Right hindlimb (tissue), 1 donor: Measurements from ENCODE around the gene GP9.
"Not testable (repeated sequence)": the region's sequence is repeated elsewhere in the genome, so short reads cannot be mapped to it uniquely, and the experiment has no call there.

Experiments used
- DNase-seq: peaks from one replicate; pipeline ENCODE4 v3.0.0-alpha.2; 2018

GP9 gene

DNA sequence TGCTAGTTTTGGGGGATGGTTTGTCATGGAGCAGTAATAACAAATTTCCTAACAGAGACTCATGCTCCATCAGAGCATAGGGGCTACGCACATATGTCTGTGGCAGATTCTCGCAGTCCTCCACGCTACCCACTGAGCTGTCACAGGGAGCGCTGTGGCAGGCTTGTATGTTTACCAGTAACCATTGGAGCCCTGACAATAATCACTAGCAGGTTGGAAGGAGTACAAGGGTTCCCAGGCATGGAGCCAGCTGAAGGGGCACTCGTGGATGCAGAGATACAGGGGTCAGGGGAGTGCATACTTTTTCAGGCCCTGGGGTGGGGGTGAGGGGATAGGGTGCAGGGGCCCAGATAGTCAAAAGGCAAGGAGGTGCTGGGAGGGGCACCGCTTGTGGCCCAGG lies 7.9 kb upstream of the GP9 start:
- no peak for DNase-seq

DNA sequence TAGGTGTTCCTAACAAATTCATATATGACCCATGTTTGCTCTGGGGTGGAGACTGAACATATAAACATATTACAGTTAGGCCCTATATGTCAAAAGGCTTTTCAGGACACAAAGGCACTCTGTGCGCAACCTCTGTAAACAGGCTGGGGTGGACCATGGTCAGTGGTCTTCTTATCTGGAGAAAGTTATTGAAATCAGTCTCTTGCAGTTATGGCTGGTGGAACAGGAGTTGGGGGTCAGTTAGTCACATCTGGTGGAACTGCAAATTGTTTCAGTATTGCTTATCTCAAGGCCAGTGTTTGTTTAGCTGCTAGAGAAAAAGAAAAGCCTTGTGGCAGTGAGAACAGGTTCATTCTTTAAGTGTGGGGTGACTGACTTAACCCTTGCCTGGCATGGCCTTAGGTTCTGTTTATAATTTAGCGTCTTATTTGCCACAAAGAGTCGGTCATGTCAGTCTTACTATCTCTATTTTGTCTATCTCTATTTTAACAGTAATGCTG lies 5.9 kb upstream of the GP9 start:
- DNase-seq: no peak

DNA sequence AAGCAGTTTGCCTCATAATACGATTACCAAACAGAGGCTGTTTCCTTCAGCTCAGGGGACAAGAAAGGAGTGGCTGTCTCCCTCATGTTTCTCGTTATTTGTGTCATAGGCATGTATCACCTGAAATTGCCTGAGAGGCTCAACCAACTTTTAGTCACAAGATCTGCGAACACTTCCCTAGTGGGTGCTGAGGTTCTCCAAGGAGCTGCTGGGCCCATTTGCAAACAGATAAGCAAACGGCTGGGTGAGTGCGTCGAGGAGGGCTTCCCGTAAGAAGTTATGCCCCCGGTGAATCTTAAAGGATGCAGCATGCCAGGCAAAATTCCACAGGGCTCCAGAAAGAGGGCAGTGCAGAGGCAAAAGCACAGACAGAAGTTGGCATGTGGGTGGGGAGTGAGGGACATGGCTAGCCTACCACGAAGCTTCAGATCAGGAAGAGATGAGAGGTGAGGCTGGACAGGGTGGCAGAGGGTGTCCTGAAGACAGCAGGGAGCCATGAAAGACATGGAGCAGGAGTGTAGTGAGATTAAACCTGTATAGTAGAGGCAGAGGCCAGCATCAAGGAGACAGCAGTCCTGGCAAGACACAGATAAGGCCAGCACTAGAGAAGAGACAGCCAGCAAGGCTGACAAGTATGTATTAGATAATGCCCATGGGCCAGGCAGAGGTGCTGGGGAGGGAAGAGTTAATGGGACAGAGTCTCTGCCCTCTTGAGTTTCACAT lies 4.0 kb upstream of the GP9 start:
- no peak for DNase-seq

DNA sequence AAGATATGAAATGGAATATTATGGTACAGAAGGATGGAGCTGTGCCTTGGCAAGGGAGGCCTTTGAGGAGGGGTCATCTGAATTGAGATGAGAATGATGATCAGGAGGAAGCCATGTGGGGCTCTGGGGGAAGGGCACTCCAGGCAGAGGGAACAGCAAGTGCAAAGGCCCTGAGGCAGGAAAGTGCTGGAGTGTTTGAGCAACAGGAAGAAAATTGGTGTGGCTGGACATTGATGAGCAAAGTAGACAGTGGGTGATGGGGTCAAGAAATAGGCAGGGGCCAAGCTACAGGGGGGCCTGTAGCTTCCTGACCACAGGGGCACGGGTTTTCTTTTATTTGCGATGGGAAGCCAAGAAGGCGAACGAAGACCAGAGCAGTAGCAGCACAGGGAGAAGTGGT lies 3.3 kb upstream of the GP9 start:
- no peak for DNase-seq

DNA sequence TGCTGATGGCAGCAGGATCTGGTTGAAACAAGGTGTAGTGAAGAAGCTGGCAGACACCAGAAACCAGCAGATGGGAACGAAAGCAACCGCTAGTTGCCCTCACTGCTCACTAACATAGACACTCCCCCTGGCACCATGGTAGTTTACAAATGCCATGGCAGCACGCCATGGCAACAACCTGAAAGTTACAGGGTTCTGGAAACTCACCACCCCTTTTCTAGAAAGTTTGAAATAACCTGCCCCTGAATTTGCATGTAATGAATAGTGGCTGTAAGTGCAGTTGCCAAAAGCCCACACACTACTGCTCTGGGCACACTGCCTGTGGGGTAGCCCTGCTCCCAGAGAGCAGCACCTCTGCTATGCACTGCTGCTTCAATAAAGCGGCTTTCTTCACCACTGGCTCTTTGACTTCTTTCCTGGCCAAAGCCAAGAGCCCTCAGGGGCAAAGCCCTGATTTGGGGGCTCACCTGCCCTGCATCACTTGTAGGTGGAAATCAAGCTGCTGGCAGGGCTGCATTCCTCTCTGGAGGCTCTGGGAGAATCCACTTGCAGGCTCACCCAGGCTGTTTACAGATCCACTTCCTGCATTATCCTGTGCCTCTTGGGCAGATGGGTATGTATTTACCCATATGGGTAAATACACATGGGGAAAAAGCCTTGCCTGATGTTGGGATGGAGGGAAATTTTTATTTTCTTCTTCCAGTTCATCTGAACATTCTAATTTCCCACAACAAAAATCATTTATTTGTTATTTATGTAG lies 2.0 kb upstream of the GP9 start:
- peak; percentile 47 for DNase-seq

DNA sequence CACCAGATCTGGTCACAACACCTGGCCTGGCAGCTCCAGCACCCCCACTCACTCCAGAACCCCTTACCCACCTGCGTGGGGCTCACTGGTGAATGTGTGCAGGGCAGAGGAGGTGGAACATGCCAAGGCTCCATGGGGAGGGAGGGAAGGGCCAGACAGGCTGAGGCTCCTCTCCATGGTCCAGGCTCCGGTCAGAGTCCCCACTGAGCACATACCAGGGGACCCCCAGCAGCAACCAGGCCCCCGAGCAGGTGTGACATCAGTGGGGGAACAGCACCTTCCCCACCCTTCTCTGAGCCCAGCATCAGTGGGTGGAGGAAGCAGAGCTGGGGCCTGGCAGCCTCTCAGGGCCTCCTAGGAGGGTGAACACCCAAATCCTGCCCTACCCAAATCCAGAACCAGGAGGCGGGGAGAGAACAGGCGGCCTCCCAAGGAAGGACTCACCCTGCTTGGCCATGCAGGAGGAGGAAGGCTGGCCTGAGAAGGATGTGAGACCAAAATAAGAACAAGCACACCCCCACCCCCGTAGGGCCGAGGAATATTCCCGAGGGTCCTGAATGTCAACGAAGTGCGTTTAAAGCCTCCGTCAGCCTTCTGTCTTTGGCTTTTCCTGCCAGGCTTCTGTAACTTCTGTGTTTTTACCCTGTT lies 1.1 kb upstream of the GP9 start:
- no peak for DNase-seq

DNA sequence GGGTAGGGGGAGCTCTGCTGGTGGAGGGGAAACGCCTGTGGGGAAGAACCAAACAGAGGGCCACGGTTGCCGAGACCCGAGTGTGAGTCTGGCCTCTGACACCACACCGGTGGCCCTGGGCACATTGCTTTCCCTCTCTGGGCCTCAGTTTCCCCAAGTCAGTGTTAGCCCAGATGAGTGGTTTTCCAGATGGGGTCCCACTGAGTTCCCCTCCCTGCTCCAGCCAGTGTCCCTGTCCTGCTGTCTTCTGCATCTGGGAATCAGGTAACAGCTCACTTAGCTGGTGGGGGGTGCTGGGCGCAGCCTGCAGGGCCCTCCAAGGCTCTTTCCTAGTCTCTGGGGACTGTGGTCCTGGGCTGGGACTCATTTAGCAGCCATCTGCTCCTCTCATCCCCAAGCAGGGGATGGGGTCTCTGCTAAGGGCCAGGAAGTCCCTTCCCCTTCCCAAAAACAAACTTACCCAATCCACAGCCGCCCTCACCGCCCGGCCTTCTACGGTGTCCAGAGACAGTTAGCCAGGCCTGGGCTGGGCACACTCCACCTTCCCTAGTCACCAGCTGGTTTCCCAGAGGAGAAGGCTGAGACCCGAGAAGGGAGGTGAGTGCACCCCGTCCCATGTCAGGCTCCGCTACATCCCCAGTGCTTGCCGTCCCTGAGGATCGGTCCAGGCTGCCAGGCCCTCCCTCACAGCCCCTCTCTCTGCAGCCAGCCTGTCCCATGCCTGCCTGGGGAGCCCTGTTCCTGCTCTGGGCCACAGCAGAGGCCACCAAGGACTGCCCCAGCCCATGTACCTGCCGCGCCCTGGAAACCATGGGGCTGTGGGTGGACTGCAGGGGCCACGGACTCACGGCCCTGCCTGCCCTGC lies 676 bp downstream of the GP9 start:
- DNase-seq: no peak

DNA sequence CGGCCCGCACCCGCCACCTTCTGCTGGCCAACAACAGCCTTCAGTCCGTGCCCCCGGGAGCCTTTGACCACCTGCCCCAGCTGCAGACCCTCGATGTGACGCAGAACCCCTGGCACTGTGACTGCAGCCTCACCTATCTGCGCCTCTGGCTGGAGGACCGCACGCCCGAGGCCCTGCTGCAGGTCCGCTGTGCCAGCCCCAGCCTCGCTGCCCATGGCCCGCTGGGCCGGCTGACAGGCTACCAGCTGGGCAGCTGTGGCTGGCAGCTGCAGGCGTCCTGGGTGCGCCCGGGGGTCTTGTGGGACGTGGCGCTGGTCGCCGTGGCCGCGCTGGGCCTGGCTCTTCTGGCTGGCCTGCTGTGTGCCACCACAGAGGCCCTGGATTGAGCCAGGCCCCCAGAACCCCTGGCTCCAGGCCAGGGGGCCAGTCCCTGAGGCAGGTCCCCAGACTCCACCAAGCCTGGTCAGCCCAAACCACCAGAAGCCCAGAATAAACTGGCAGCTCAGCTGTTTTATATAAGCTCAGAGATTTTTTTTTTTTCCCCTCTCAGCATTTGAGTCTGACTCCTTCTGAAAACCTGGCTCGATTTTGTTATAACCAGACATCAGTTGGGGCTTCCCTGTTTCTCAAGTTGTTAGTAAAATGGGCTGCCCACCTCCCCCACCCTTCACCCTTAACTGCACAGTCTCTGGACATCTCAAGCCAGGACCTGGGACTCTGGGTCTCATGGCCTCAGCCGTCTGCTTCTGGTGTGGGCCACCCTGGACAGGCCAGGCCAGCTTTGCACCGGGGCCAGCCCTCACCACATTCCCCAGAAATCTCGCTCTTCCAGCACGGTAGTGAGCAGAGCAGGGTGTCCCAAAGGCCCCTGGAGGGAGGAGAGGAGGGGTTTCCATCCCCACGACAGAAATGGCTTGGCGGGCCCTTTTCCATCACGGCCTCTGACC lies 1.6 kb downstream of the GP9 start:
- no peak for DNase-seq

DNA sequence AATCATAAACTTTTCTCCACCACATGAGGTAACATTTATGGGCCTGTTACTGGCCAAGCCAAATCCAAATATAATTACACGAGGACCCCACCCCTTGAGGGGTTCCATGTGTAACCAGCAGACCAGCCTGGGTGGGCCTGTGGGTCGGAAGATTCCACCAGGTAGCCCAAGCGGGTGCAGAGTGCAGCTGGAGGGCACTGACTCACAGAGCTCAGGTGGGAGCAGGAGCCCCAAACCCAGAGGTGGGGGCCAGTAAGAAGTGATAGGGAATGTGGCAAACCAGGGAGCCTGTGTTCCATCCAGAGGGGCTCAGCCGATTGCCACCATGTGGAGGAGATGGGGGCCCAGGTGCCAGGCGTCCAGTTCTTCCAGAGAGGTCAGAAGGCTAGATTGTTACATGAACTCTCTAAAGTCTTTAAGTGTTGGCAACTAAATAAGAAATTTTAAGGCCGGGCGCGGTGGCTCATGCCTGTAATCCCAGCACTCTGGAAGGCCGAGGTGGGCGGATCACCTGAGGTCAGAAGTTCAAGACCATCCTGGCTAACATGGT lies 2.6 kb downstream of the GP9 start:
- DNase-seq: no peak

DNA sequence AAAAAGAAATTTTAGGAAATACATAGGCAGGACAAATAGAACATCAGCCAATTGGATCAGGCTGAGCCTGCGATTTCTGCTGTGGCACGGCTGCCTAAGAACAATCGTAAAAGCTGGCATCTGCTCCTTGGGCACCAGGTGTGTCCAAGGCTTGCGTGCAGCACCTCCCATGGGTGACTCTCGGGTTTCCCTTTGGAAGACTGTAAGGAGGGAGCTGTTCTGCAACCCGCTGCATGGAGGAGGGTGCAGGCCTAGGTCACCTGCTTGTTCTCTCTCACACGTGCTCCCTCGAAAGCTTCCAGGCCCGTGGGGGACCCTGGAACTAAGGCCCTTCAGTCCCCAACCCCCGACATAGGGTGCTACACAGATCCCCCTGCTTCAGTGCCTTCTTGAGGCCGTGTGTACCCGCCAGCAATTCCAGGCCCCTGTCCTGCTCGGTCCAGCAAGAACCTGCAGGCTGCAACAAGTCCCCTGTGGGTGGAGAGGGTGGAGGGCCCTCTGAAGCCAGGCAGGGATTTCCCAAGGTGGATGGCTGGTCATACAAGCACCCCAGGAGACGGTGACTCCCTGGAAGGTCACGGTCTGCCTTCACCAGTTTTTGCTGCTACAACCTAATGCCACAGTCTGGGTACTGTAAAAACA lies 3.4 kb downstream of the GP9 start:
- DNase-seq: no peak

DNA sequence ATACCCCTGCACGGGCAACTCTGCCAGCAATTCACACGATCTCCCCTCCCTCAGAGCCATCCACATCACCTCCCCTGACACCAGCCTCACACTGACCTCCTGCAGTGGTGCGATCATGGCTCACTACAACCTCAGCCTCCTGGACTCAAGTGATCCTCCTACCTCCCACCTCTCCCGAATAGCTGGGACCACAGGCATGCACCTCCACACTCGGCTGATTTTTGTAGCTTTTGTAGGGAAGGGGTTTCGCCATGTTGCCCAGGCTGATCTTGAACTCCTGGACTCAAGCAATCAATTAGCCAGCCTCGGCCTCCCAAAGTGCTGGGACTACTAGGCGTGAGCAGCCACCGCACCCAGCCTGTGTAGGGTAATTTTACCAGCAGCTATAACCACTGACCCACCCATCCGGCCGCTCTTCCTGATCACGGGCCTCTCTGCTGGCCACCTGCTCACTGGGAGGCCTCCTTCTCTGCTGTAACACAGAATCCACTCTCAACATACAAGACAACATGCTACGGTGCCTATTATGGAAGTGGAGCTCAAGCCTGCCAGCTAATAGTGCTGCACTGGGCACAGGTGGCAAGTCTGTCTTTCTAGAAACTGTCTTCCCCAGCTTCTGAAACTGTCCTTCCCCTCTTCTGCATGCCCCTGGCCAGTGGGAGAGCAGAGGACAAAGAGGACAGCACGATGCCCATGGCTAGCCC lies 4.6 kb downstream of the GP9 start:
- DNase-seq: no peak

DNA sequence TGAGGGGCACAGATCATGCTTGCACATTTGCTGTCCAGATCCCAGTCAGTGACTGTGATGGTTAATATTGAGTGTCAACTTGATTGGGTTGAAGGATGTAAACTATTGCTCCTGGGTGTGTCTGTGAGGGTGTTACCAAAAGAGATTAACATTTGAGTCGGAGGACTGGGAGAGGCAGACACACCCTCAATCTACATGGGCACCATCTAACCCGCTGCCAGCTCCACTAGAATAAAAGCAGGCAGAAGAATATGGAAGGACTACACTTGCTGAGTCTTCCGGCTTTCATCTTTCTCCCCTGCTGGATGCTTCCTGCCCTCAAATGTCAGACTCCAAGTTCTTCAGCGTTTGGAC lies 5.1 kb downstream of the GP9 start:
- no peak for DNase-seq

DNA sequence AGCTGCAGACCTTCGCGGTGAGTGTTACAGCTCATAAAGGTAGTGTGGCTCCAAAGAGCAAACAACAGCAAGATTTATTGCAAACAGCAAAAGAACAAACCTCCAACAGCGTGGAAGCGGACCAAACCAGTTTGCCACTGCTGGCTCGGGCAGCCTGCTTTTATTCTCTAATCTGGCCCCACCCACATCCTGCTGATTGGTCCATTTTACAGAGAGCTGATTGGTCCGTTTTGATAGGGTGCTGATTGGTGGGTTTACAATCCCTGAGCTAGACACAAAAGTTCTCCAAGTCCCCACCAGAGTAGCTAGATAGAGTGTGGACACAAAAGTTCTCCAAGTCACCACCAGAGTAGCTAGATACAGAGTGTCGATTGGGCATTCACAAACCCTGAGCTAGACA lies 7.1 kb downstream of the GP9 start:
- DNase-seq: not testable (repeated sequence)

DNA sequence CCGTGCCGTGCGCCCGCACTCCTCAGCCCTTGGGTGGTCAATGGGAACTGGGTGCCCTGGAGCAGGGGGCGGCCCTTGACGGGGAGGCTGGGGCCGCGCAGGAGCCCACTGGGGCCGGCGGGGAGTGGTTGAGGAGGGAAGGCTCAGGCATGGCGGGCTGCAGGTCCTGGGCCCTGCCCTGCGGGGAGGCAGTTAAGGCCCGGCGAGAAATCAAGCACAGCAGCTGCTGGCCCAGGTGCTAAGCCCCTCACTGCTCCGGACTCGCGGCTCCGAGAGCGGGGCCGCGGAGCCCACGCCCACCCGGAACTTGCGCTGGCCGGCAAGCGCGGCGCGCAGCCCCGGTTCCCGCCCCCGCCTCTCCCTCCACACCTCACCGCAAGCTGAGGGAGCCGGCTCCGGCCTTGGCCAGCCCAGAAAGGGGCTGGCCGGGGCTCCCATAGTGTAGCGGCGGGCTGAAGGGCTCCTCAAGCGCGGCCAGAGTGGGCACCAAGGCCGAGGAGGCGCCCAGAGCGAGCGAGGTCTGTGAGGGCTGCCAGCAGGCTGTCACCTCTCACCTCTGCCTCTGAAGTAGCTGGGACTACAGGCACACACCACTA lies 7.8 kb downstream of the GP9 start:
- peak; percentile 69 for DNase-seq

DNA sequence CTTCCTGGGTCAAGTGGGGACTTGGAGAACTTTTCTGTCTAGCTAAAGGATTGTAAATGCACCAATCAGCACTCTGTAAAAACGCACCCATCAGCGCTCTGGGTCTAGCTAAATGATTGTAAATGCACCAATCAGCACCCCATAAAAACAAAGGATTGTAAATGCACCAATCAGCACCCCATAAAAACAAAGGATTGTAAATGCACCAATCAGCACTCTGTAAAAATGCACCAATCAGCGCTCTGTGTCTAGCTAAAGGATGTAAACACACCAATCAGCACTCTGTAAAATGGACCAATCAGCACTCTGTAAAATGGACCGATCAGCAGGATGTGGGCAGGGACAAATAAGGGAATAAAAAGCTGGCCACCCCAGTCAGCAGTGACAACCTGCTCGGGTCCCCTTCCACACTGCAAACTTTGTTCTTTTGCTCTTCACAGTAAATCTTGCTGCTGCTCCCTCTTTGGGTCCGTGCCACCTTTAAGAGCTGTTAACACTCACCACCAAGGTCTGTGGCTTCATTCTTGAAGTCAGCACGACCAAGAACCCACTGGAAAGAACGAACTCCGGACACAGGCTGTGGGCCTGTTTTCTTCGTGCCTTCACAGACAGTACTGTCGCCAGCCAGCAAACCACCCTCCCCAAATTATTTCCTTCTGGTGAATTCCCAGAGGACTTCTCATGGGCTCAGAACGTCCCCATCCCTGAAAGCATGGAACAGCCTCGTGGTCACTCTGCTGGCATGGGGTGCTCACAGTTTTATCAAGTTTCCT lies 8.9 kb downstream of the GP9 start:
- DNase-seq: not testable (repeated sequence)

DNA sequence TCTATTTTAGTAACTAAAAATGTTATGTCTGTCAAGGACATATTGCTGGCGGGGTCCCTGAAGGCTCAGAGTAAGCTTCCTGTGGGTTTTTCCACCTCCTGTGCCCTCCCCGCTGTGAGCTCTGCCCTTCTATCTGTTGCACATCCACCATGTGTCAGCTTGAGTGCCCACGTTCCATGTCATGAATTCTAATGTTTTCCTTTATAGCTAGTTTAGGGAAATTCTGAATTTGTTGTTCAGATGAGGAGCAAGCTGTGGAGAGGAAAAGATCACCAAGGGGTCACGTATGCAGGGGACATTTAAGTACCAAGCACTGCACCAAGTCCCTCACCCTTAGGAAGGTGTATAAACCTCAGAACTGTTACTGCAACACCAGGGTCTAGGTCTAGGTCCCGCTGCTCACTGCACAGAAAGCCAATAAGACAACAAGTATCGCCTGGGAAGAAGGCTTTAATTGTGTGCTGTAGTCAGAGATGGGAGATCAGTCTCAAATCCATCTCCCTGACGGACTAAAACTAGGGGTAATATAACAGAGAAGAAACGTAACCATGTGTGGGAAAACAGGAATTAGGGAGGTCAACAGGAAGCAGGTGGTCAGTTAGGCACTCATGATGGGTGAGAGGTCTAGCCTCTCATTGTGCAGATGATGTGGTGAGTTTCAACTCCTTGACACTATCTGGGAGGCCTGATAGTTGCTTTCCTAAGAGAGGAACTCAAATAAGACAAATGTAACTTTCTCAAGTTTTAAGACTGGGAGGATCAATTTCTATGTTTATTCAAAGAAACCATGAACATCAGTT lies 9.7 kb downstream of the GP9 start:
- DNase-seq: no peak

DNA sequence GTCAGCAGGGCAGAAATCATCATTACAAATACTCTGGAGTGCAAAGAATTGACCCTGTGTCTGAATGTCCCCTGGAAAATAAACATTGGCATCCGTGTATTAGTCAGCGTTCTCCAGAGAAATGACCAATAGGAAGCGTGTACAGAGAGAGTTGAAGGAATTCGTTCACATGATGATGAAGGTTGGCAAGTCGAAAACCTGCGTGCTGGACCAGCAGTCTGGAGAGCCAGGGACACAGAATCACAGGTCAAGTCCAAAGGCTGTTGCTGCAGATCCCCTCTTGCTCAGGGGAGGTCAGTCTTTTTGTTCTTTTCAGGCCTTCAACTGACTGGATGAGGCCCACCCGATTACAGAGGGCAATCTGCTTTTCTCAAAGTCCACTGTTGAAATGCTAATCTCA lies 16.6 kb downstream of the GP9 start:
- DNase-seq: no peak

DNA sequence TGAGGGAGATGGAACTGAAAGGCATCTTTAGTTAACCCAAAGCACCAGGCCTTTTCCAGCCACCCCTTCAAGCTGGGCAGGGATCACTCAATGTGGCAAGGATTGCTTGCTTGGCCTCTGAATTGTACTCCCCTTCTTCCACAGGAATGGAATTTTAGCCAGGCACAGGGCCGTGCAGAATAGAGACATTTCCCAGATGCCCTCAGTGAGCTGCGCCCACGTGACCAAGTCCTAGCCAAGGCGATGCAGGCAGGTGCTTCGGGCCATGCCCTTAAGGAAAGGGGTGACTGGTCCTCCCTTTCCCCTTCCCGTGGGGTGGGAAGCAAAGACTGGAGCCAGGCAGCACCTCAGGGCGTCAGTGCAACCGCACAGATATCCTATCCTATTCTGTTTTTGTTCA lies 17.9 kb downstream of the GP9 start:
- DNase-seq: no peak
